ENCODE results near the gene INPP5B.
"Not testable (repeated sequence)": the region's sequence is repeated elsewhere in the genome, so short reads cannot be mapped to it uniquely, and the experiment has no call there.

INPP5B gene

DNA sequence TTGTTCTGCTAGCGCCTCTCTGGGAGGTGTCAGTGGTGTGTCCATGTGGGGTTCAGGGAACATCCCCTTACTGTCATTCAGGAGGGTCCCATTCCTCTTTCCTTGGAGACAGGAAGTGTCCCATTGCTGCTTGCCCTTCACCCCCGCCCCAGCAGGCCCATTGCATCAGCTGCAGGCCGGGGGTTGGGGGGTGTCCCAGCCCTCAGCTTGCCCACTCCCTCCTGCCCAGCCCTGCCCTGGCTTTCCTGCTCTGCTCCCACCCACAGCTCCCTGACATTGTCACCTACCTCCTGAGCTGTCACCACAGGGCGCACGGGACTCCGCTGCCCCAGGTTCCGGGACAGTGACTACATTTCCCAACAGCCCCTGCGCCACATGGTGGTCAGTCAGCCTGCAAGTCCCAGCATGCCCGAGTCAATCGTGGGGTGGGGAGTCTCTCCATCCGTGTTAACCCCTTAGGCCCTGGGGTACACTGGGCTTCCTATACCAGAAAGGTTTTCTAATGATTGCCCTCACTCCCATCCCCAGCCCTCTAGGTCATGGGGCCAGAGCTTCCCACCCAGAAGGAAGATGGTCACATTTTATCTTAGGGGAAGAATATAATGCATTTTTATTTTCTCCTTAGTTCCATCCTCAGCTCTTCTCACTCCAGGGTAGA is at the start of gene INPP5B:
Gene INPP5B, minus strand, starts transcription at position 351 of the 658 bp plus-strand sequence. CDS start 745 bp downstream, outside the sequence.
- peak within 1 kb of the TSS; percentile 97 for H3K27ac Mint-ChIP-seq
- H3K4me3 Mint-ChIP-seq: peak within 1 kb of the TSS; percentile 98
- peaks cover 43% of the 10 kb centered on the region for H3K36me3 Mint-ChIP-seq (ENCODE audit: low read depth)
- no peaks in the 10 kb centered on the region for H3K27me3 Mint-ChIP-seq
- H3K9me3 Mint-ChIP-seq: no peaks in the 10 kb centered on the region
- H3K4me1 Mint-ChIP-seq (ENCODE audit: low read depth): peaks cover 59% of the 10 kb centered on the region
- intact Hi-C loops (cut with micrococcal nuclease): no loop called here

DNA sequence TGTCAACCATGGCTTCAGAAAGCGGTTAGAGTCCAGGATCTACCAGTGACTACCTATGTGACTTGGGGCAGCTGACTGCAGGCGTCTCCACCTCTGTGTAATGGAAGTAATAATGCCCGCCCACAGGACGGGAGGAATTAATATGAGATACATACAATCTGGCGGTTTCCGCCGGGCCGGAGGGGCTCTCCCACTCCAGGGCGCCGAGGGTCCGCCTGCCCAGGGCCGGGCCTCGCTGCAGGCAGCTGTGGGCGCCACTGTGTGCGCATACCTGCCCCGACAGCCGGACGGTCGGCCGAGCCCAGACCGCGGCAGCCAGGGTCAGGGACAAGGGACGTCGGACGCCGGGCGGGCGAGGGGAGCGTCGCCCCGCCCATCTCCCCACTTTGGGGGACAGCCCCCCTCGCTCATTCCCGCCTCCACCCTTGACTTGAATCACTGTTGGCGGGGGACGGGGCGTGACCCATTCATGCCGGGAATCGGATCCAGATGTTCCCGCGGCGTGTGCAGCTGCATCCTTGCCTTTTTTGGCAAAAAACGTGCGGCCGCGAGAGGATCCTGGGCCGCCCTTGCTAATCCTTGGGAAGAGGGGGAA is 49.0 kb upstream of the INPP5B start:
- Mint-ChIP-seq H3K36me3 (ENCODE audit: low read depth) (peaks cover 44% of the 10 kb centered on the region), H3K4me1 (ENCODE audit: low read depth) (peaks cover 67% of the 10 kb centered on the region), H3K27me3 (no peaks in the 10 kb centered on the region), H3K27ac (peak overlapping the region; percentile 91), H3K4me3 (peak overlapping the region; percentile 69), H3K9me3 (no peaks in the 10 kb centered on the region)
- intact Hi-C loops (cut with micrococcal nuclease): loop anchor here (10.0 kb wide), 1 partner anchor 191 kb away; the partner anchor contains the start of genes C1orf122 and YRDC

DNA sequence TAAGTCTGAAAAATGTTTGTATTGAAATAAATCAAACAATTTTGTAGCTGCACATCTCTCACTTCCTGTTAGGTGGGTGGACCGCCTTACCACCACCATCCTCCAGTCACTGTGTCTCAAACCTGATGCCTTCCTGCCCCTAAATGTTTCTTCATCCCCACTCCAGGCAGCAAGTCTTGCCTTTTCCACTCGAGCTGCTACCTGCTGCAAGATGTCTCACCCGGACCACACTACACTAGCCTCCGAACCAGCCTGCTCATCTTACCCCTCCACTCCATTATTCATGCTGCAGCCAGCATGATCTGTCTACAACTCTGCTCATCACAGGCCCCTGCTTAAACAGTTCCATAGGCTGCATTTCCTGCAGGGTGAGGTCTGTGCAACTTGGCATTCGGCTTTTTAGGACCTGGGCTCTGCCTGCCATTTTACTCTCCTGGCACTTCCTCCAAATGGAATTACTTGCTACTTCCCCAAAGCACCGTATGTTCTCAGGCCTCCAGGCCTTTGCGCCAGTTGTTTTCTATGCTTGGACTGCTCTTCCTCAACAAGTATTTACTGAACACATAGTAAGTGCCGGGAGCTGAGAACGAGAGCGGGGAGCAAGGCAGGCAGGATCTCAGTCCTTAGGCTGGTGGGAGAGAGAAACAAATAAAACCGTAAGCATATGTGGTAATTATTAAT is 48.2 kb upstream of the INPP5B start:
- intact Hi-C loops (cut with micrococcal nuclease): loop anchor here (10.0 kb wide), 1 partner anchor 190 kb away; the partner anchor contains the start of genes C1orf122 and YRDC
- Mint-ChIP-seq H3K9me3 (no peaks in the 10 kb centered on the region), H3K4me3 (peak overlapping the region; percentile 74), H3K27me3 (no peaks in the 10 kb centered on the region), H3K27ac (peak overlapping the region; percentile 91), H3K4me1 (ENCODE audit: low read depth) (peaks cover 64% of the 10 kb centered on the region), H3K36me3 (ENCODE audit: low read depth) (peaks cover 44% of the 10 kb centered on the region)

DNA sequence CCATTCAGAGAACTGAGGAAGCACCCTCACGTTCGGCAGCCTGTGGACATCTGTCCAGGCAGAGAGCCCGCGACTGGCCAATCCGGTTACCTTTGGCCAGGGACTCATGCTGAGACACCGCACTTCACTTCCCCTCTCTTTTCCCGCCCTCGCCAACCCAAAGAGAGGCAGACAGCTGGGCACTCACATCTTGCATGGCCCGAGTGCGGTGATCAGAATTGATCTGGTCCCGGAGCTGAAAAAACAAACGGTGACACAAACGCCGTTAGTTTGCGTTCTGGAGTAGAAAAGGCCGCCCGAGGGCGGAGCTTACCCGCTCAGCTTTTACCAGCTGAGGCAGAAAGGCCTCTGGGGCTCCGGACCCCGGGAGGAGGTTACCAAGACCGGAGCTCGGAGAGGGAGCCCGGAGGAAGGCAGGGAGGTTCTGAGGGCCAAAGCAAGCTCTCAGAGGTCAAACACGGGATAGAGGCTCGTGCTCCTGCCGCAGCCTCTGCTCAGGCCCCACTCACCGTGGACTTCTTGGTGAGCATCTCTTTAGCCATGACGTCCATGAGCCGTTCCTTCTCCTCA is 42.6 kb upstream of the INPP5B start:
- peak overlapping the region; percentile 89 for H3K27ac Mint-ChIP-seq
- intact Hi-C loops (cut with micrococcal nuclease): loop anchor here (10.0 kb wide), 1 partner anchor 405 kb away; no protein-coding TSS in a partner anchor
- no peaks in the 10 kb centered on the region for H3K9me3 Mint-ChIP-seq
- H3K4me1 Mint-ChIP-seq (ENCODE audit: low read depth): peaks cover 18% of the 10 kb centered on the region
- H3K4me3 Mint-ChIP-seq: peak overlapping the region; percentile 82
- H3K36me3 Mint-ChIP-seq (ENCODE audit: low read depth): peaks cover 42% of the 10 kb centered on the region
- H3K27me3 Mint-ChIP-seq: no peaks in the 10 kb centered on the region

DNA sequence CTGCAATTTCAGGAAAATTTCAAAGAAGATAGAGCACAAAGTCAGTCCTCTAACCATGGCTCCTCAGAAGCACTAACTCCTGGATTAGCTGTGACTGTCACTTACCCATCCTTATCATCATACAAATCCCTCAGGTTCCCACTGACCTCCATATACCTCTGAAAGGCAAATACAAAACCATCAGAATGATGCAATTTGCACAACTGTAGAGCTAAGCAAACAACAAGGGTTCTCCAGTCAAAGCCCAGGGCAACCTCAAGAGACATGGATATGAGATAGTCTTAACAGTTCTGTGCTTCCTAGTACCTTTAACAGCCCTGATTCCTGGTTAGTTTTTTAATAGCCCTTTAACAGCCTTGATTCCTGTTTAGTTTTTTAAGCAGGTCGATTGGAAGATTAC is 40.8 kb upstream of the INPP5B start:
- H3K4me1 Mint-ChIP-seq (ENCODE audit: low read depth): peaks cover 13% of the 10 kb centered on the region
- no peaks in the 10 kb centered on the region for H3K9me3 Mint-ChIP-seq
- intact Hi-C loops (cut with micrococcal nuclease): loop anchor here (10.0 kb wide), 1 partner anchor 403 kb away; no protein-coding TSS in a partner anchor
- H3K36me3 Mint-ChIP-seq (ENCODE audit: low read depth): peaks cover 54% of the 10 kb centered on the region
- H3K27ac Mint-ChIP-seq: no peak overlapping the region
- H3K27me3 Mint-ChIP-seq: no peaks in the 10 kb centered on the region
- H3K4me3 Mint-ChIP-seq: no peak overlapping the region

DNA sequence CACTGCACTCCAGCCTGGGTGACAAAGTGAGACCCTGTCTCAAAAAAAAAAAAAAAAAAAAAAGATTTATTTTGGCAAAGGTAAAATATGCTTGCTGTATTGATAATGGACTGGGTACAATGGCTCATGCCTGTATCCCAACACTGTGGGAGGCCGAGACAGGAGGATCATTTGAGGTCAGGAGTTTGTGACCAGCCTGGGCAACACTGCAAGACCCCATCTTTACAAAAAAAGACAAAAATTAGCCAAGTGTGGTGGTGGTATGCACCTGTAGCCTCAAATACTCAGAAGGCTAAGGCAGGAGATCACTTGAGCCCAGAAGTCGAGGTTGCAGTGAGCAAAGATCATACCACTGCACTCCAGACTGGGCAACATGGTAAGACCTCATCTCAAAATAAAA is 36.7 kb upstream of the INPP5B start:
- H3K36me3 Mint-ChIP-seq (ENCODE audit: low read depth): peaks cover 95% of the 10 kb centered on the region
- intact Hi-C loops (cut with micrococcal nuclease): loop anchor here (10.0 kb wide), 1 partner anchor 399 kb away; no protein-coding TSS in a partner anchor
- no peaks in the 10 kb centered on the region for H3K27me3 Mint-ChIP-seq
- H3K9me3 Mint-ChIP-seq: no peaks in the 10 kb centered on the region
- H3K4me3 Mint-ChIP-seq: no peak overlapping the region
- peaks cover 6% of the 10 kb centered on the region for H3K4me1 Mint-ChIP-seq (ENCODE audit: low read depth)
- H3K27ac Mint-ChIP-seq: no peak overlapping the region

DNA sequence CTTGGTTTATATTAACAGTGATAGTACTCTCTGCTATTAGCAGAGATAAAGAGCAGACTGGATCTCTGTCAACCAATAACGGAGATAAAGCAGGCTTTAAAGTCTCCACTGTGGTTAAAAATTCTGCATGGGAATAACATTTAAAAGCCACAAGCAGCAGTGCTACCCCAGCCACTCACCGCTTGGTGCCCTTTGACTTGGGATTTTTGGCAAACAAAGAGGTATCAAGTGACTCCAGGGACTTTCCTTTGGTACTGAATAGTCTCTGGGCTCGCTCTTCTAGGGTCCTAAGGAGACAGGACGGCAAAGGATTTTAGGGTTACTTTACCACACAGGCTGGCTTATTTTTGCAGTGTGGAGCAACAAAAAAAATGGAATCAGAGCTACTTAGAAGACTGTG is 31.7 kb upstream of the INPP5B start:
- intact Hi-C loops (cut with micrococcal nuclease): no loop called here
- H3K36me3 Mint-ChIP-seq (ENCODE audit: low read depth): peaks cover 100% of the 10 kb centered on the region
- H3K27me3 Mint-ChIP-seq: no peaks in the 10 kb centered on the region
- no peak overlapping the region for H3K27ac Mint-ChIP-seq
- no peaks in the 10 kb centered on the region for H3K9me3 Mint-ChIP-seq
- no peak overlapping the region for H3K4me3 Mint-ChIP-seq
- H3K4me1 Mint-ChIP-seq (ENCODE audit: low read depth): no peaks in the 10 kb centered on the region

DNA sequence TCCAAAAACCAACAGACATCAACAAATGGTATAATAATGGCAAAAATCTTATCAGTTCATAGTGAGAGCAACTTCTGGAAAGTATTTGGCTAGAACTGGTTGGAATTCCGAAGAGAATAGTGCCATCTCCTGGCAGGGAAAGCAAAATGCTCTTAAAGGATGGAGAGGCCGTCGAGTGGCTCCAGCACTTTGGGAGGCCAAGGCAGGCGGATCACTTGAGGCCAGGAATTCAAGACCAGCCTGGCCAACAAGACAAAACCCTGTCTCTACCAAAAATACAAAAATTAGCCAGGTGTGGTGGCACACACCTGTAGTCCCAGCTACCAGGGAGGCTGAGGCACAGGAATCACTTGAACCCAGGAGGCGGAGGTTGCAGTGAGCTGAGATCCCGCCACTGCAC is 28.2 kb upstream of the INPP5B start:
- not testable (repeated sequence) for H3K4me3 Mint-ChIP-seq; H3K9me3 Mint-ChIP-seq; H3K27ac Mint-ChIP-seq; H3K4me1 Mint-ChIP-seq (ENCODE audit: low read depth); H3K27me3 Mint-ChIP-seq
- H3K36me3 Mint-ChIP-seq (ENCODE audit: low read depth): peaks cover 100% of the 10 kb centered on the region
- intact Hi-C loops (cut with micrococcal nuclease): loop anchor here (2.0 kb wide), 1 partner anchor 84 kb away; no protein-coding TSS in a partner anchor

DNA sequence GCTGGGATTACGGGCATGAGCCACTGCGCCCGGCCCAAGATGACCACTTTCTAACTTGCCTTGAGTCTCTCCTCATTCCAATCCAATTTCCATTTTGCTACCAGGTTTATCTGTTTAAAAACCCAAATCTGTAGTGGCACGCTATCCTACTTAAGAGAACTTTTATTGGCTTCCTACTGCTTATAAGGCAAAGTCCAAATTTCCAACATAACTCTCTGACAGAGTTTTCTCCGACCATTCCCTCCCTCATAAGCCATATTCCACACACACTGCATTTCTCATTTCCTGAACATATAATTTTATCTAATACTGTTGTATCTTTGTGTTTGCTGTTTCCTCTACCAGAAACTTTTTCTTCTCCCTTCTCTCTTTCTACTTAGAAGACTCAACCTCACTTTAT is 27.7 kb upstream of the INPP5B start:
- no peak overlapping the region for H3K27ac Mint-ChIP-seq

DNA sequence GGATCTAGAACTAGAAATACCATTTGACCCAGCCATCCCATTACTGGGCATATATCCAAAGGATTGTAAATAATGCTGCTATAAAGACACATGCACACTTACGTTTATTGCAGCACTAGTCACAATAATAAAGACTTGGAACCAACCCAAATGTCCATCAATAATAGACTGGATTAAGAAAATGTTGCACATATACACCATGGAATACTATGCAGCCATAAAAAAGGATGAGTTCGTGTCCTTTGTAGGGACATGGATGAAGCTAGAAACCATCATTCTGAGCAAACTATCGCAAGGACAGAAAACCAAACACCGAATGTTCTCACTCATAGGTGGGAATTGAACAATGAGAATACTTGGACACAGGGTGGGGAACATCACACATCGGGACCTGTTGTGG is 26.8 kb upstream of the INPP5B start:
- intact Hi-C loops (cut with micrococcal nuclease): loop anchor here (2.0 kb wide), 1 partner anchor 83 kb away; no protein-coding TSS in a partner anchor
- H3K36me3 Mint-ChIP-seq (ENCODE audit: low read depth): peaks cover 100% of the 10 kb centered on the region
- H3K27ac Mint-ChIP-seq: not testable (repeated sequence)

More for the DNA sequence above, 27.7 kb upstream of the INPP5B start:
- intact Hi-C loops (cut with micrococcal nuclease): loop anchor here (2.0 kb wide), 1 partner anchor 84 kb away; no protein-coding TSS in a partner anchor
- Mint-ChIP-seq H3K4me3 (no peak overlapping the region), H3K4me1 (ENCODE audit: low read depth) (no peaks in the 10 kb centered on the region), H3K36me3 (ENCODE audit: low read depth) (peaks cover 100% of the 10 kb centered on the region), H3K9me3 (no peaks in the 10 kb centered on the region), H3K27me3 (no peaks in the 10 kb centered on the region)

DNA sequence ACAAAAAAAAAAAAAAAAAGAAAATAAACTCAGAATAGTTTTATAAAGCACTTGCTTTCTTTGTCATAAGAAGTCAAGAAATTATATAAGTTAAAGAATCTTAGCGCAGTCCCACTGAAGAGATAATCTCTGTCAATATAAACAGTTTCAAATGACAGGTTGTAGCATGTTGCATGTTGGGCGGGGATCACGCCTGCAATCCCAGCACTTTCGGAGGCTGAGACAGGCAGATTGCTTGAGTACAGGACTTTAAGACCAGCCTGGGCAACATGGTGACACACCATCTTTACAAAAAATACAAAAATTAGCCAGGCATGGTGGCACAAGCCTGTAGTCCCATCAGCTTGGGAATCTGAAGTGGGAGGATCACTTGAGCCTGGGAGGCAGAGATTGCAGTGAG is 18.4 kb upstream of the INPP5B start:
- no peaks in the 10 kb centered on the region for H3K9me3 Mint-ChIP-seq
- intact Hi-C loops (cut with micrococcal nuclease): no loop called here
- H3K4me3 Mint-ChIP-seq: no peak overlapping the region
- H3K36me3 Mint-ChIP-seq (ENCODE audit: low read depth): peaks cover 100% of the 10 kb centered on the region
- H3K4me1 Mint-ChIP-seq (ENCODE audit: low read depth): no peaks in the 10 kb centered on the region
- no peaks in the 10 kb centered on the region for H3K27me3 Mint-ChIP-seq
- H3K27ac Mint-ChIP-seq: no peak overlapping the region

More for the DNA sequence above, 26.8 kb upstream of the INPP5B start:
- H3K27me3 Mint-ChIP-seq; H3K9me3 Mint-ChIP-seq; H3K4me1 Mint-ChIP-seq (ENCODE audit: low read depth); H3K4me3 Mint-ChIP-seq: not testable (repeated sequence)

DNA sequence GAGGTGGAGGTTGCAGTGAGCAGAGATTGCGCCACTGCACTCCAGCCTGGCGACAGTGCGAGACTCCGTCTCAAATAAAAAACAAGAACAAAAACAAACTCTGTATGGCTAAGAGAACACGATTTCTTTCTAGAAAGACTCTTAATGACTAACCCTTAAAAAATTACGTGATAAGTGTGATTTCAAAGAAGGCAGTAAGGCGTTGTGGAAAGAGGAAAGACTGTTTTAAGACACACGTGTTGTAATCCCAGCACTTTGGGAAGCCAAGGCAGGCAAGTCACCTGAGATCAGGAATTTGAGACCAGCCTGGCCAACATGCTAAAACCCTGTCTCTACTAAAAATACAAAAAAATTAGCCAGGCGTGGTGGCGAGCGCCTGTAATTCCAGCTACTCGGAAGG is 17.3 kb upstream of the INPP5B start:
- peaks cover 100% of the 10 kb centered on the region for H3K36me3 Mint-ChIP-seq (ENCODE audit: low read depth)
- intact Hi-C loops (cut with micrococcal nuclease); H3K4me3 Mint-ChIP-seq; H3K4me1 Mint-ChIP-seq (ENCODE audit: low read depth); H3K27ac Mint-ChIP-seq; H3K9me3 Mint-ChIP-seq; H3K27me3 Mint-ChIP-seq: not testable (repeated sequence)

DNA sequence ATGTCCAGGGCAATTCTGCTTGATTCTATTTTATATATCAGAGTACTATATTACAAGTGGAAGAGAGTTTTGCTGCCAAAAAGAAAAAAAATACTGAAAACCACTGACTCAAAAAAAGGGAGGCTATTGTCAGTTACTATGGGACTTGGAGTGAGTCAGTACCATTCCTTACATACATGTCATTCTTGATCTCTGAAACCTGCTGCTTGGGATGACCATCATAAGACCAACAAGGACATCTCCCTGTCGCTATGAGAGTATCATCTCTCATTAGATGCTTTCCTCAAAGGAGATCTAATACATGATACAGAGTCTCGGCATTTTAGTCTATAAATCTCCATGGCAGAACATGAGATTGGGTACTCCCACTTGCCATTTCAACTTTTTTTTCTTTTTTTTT is 11.8 kb upstream of the INPP5B start:
- no peak overlapping the region for H3K4me3 Mint-ChIP-seq
- H3K27me3 Mint-ChIP-seq: no peaks in the 10 kb centered on the region

DNA sequence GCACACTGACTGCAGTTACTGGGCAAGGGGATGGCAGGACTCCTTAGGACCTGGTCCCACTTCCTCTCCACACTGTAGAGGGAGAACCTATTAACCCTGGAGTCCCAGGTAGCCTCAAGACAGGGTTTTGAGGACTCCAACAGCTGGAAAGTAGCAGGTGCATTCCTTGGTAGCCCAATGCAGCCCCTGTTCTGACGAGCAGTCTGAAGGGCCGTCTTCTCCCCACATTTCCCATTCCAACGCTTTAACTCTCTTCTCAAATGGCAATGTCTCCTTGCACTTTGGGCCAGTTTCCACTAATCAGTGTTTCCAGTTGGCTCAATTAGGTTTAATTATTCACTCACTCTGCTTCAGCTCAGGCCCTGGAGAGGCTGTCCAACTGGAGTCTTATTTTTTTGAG is 8.8 kb upstream of the INPP5B start:
- H3K9me3 Mint-ChIP-seq: no peaks in the 10 kb centered on the region
- H3K4me3 Mint-ChIP-seq: no peak overlapping the region
- H3K4me1 Mint-ChIP-seq (ENCODE audit: low read depth): peaks cover 17% of the 10 kb centered on the region
- intact Hi-C loops (cut with micrococcal nuclease): no loop called here
- H3K36me3 Mint-ChIP-seq (ENCODE audit: low read depth): peaks cover 50% of the 10 kb centered on the region
- no peak overlapping the region for H3K27ac Mint-ChIP-seq
- H3K27me3 Mint-ChIP-seq: no peaks in the 10 kb centered on the region

More for the DNA sequence above, 11.8 kb upstream of the INPP5B start:
- Mint-ChIP-seq H3K27ac (no peak overlapping the region), H3K4me1 (ENCODE audit: low read depth) (no peaks in the 10 kb centered on the region), H3K36me3 (ENCODE audit: low read depth) (peaks cover 80% of the 10 kb centered on the region), H3K9me3 (no peaks in the 10 kb centered on the region)
- intact Hi-C loops (cut with micrococcal nuclease): no loop called here
